ENCODE measurements around the gene SKAP1. TPM values are rescaled to one million over a fixed set of nuclear protein-coding genes. Genes with fewer than 3 reads are reported as not detected.
"Not testable (repeated sequence)": the region's sequence is repeated elsewhere in the genome, so short reads cannot be mapped to it uniquely, and the experiment has no call there.

SKAP1 gene
- total and polyA plus RNA-seq, 8 donors = 1.2 to 3.0 (median 1.8) TPM

GRCh38 chr17:48413613-48414405 is 16.2 kb downstream of the SKAP1 start:
- H3K9me3 ChIP-seq = no peaks in the 10 kb centered on the region

GRCh38 chr17:48412841-48413240 is 17.2 kb downstream of the SKAP1 start:
- intact Hi-C loops (cut with DNase I) = no loop called here
- no peaks in the 10 kb centered on the region for H3K4me1 ChIP-seq
- DNase-seq (no peak), ATAC-seq (no peak)
- H3K36me3 ChIP-seq = no peaks in the 10 kb centered on the region
- H3K4me3 ChIP-seq = no peak overlapping the region
- H3K27ac ChIP-seq = no peak overlapping the region
- TF ChIP-seq CTCF (IDR thresholded peaks at IDR 0.05) = no peak
- no peaks in the 10 kb centered on the region for H3K9me3 ChIP-seq
- H3K27me3 ChIP-seq = peaks cover 26 to 72% of the 10 kb centered on the region in 2 donors

More at GRCh38 chr17:48413613-48414405, 16.2 kb downstream of the SKAP1 start:
- Histone ChIP-seq H3K27ac (no peak overlapping the region), H3K36me3 (no peaks in the 10 kb centered on the region), H3K4me3 (no peak overlapping the region), H3K4me1 (no peaks in the 10 kb centered on the region), H3K27me3 (peaks cover 16 to 65% of the 10 kb centered on the region in 2 donors)
- DNase-seq (no peak), ATAC-seq (no peak)
- no peak for TF ChIP-seq CTCF (IDR thresholded peaks at IDR 0.05)
- intact Hi-C loops (cut with DNase I) = no loop called here

- H3K27me3 ChIP-seq = peaks cover 23 to 71% of the 10 kb centered on the region in 2 donors
- H3K4me1 ChIP-seq; H3K36me3 ChIP-seq; H3K4me3 ChIP-seq; ATAC-seq; H3K9me3 ChIP-seq; H3K27ac ChIP-seq; DNase-seq; intact Hi-C loops (cut with DNase I): not testable (repeated sequence)
Measured at GRCh38 chr17:48410821-48411220, 19.2 kb downstream of the SKAP1 start.

GRCh38 chr17:48409607-48410006 is 20.4 kb downstream of the SKAP1 start:
- Histone ChIP-seq H3K36me3 (no peaks in the 10 kb centered on the region), H3K27ac (no peak overlapping the region), H3K4me3 (no peak overlapping the region), H3K9me3 (no peaks in the 10 kb centered on the region), H3K27me3 (peaks cover 16 to 67% of the 10 kb centered on the region in 2 donors), H3K4me1 (no peaks in the 10 kb centered on the region)
- no peak for ATAC-seq
- DNase-seq = no peak
- no peak for TF ChIP-seq CTCF (IDR thresholded peaks at IDR 0.05)
- intact Hi-C loops (cut with DNase I) = no loop called here

GRCh38 chr17:48406936-48407567 is 23.0 kb downstream of the SKAP1 start:
- H3K4me1 ChIP-seq = no peaks in the 10 kb centered on the region
- no peaks in the 10 kb centered on the region for H3K9me3 ChIP-seq
- H3K36me3 ChIP-seq = no peaks in the 10 kb centered on the region
- no peak for TF ChIP-seq CTCF (IDR thresholded peaks at IDR 0.05)
- no peak overlapping the region for H3K4me3 ChIP-seq
- H3K27ac ChIP-seq = no peak overlapping the region
- H3K27me3 ChIP-seq = peaks cover 20 to 84% of the 10 kb centered on the region in 2 donors
- no peak for DNase-seq
- intact Hi-C loops (cut with DNase I) = no loop called here
- ATAC-seq = no peak
